ENCODE measurements around the gene PICK1.

PICK1 gene

DNA sequence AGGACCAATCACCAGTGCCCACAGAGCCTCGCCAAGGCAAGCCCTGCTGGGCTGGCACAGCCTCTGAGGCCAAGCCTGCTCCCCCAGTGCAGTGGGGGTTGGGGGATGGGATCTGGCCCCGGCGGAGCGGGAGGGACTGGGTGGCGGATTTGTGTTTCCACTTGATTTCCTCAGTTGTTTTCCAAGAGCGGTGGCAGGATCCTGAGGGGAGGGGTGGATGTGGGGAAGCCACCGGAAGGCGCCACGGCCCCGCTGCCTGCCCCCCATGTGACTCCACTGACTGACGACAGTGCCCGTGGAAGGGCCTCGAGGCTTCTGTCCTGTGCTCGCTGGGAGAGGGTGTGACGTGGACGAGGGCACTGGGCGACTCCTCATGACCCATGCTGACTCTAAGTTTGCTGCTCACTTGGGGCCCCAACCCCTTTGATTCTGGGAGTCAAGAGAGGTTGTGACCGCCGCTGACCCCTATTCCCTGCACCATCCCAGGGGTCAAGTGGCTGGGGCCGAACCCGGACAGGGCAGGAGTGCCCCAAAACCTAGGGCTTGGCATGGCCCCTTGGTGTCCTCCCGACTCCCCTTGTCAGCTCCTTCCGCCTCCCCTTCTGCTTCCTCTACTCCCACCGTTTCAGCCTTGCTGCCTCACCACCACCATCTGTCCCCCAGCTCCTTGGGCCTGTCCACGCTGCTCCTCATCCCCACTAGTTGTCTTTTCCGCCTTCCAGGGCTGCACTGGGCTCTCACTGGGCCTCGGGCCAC lies 23.5 kb upstream of the PICK1 start:
- TF ChIP-seq, protein P1, sequence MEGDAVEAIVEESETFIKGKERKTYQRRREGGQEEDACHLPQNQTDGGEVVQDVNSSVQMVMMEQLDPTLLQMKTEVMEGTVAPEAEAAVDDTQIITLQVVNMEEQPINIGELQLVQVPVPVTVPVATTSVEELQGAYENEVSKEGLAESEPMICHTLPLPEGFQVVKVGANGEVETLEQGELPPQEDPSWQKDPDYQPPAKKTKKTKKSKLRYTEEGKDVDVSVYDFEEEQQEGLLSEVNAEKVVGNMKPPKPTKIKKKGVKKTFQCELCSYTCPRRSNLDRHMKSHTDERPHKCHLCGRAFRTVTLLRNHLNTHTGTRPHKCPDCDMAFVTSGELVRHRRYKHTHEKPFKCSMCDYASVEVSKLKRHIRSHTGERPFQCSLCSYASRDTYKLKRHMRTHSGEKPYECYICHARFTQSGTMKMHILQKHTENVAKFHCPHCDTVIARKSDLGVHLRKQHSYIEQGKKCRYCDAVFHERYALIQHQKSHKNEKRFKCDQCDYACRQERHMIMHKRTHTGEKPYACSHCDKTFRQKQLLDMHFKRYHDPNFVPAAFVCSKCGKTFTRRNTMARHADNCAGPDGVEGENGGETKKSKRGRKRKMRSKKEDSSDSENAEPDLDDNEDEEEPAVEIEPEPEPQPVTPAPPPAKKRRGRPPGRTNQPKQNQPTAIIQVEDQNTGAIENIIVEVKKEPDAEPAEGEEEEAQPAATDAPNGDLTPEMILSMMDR (IDR thresholded peaks at IDR 0.05): no peak

DNA sequence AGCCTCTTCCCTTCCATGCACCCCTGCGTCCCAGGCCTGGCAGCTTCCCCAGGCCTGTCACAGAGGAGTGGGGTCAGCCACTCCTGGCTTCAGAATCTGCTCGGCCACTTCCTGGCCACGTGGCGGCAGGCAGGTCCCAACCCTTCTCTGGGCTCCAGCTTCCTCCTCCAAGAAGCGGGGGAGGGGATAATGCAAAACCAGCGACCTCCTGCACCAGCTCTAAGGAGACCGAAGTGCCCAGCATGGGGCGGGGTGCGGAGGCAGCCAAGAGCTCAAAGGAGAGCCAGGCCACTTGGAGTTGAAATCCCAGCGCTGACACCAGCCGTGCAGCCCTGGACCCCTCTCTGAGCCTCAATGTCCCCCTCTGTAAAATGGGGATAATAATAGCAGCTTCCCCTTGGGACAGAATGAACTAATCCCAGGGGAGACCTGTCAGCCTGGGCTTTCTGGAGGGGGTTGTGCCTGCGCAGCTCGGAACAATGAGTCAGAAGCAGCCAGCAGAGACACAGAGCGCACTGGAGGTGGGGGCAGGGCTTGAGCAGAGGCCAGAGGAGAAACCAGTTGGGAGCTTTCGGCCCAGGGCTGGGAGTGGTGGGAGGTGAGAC lies 22.8 kb upstream of the PICK1 start:
- TF ChIP-seq, protein P1 (IDR thresholded peaks at IDR 0.05): no peak

DNA sequence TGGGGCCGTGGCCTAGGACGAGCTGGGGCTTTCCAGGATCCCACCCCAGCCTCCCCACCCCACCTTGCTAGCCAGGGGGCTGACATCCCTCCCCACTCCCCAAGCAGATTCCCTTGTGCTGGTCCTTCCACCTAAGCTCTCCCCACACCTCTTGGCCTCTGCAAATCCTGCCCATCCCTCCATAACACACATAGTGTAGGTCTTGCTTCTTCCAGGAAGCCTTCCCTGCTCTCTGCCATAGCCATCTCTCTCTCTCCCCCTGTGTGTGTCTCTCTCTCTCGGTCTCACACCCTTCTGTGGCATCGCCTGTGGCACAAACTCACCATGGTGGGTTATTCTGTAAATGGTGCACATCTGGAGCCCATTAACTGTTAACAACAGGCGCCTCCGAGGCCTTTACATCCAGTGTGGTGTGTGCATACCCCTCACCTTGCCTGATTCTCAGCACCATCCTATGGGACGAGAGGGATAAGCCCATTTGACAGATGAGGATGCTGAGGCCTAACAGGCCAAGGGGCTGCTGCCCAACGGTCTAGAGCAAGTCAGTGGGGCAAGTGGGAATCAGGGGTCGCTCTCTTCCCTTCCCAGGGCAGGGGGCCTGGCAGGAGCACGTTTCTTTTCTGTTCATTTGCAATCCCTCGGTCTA lies 22.2 kb upstream of the PICK1 start:
- TF ChIP-seq, protein P1 (IDR thresholded peaks at IDR 0.05): no peak

DNA sequence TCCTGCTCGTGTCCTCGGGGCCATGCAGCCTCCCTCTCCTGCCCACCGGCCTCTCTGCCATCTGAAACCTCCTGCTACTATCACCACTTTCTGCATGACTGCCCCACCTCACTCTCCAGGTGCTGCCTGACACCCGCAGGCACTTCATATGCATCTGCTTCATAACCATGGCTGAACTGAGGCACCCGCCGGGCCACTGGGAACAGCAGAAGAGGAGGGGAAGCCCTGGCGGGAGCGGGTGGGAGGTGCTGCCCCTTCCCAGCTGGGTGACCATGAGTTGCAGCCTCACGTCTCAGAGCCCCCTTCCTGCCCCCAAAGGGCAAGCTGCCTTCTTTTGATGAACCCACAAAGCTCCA lies 21.7 kb upstream of the PICK1 start:
- TF ChIP-seq, protein P1 (IDR thresholded peaks at IDR 0.05): no peak

DNA sequence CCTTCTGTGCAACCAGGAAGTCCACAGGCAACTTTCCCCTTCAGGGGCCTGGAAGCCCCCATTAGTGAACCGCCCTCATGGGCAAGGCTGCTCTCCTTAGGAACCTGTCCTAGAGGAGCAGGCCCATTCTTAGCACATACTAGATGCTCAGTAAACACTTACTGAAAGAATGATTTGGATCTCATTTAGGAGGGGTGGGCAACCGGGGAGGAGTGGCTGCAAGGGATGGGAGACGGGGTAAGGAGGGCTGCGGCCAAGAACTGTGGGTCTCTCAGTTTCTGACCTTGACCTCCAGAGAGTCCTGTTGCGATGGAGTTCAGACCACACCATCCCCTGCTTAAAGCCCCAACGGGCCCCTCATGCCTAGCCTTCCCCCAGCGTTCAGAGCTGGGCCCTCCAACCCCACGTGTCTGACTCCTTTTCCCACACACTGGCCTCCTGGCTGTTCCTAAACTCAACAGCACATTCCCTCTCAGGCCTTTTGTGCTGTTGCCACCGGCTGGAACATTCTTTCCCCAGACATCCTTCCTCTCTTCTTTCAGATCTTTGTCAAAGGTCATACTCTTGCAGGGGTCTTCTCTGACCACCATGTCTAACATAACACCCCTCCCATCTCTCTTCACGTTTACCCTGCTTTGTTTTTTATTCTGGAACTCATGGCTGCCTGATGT lies 20.7 kb upstream of the PICK1 start:
- TF ChIP-seq, protein P1 (IDR thresholded peaks at IDR 0.05): no peak

DNA sequence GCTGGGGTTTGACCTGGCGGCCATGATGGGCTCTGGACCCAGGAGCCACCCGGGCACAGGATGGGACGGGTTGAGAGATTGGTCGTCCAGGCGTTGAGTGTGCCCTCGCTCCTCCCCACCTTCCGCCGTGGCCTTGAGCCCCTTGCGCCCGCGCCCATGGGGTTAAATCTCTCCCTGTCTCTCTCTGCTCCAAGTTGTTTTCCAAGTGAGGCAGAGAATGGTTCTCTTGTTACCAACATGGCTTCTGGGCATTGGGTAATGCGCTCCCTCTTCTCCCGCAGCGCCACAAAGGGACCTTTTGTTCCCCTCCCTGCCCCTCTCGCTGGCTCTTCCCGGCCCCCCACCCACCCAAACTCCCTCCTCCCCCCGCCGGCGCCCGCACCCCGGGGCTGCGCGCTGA lies 18.8 kb upstream of the PICK1 start:
- TF ChIP-seq, protein P1 (IDR thresholded peaks at IDR 0.05): no peak

DNA sequence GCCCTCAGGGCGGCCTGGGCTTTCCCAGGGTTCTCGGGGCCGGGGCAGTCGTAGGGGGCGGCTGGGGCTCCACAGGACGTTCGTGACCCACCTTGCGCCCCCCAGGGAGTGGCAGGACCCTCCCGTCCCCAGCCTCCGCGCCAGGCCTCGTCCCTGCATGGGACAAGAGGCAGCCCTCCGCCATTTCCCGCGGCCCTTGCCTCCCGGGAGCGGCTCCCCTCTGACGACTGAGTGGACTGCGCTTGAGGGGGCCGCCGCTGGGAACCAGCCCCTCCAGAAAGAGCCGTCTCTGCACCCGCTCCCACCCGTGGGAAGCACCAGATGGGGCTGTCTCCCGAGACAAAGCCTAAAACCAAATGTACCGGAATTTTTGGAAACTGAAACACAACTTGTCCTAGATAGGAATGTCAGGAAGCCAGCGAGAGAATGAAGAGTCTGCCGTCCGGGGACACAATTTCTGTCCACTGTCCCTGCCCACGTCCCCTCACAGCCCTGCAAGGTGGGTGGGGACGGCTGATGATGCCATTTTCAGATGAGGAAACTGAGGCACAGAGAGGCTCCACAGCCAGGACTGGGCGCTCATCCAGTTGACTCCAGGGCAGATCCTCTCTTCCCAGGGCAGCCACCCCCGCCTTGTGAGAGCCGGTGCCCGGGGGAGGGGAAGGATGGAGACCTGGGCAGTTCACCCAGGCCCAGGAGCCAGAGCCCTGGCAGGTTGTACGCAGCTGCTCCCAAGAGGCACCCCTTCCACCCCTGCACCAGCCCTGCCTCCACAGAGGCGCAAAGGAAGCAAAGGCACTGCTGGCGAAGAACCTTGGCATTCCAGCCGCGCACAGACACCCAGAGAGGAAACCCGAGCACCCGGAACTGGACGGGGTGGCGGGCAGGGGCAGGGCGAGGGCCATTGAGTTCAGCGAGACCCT lies 18.1 kb upstream of the PICK1 start:
- TF ChIP-seq, protein P1 (IDR thresholded peaks at IDR 0.05): no peak

Data from LNCAP (cell line).